SK-N-MC (cell line): ENCODE measurements around the gene RANBP3.

Experiments
- DNase-seq: peaks from one replicate; pipeline ENCODE4 v3.0.0-alpha.2; 2011; ENCODE audit warnings: low read depth, low spot score
- H3K27ac ChIP-seq: fragments of 200-600 bp; sonication (generic); 2 replicates; pipeline ENCODE4 v1.5.1; 2016; ENCODE audit warnings: mixed run types
- H3K36me3 ChIP-seq: fragments of 200-600 bp; sonication (generic); 2 replicates; pipeline ENCODE4 v1.6.1; 2017; ENCODE audit warnings: antibody characterized with exemption, low read length, mixed read lengths; ENCODE audit not compliant: insufficient read depth
- H3K4me3 ChIP-seq: fragments of 200-600 bp; sonication (generic); 2 replicates; pipeline ENCODE4 v1.5.1; 2016
- H3K9ac ChIP-seq: fragments of 200-600 bp; sonication (generic); 2 replicates; pipeline ENCODE4 v1.8.0; 2017; ENCODE audit warnings: mixed run types, mixed read lengths; ENCODE audit not compliant: insufficient read length
- H3K9me3 ChIP-seq: fragments of 200-600 bp; sonication (generic); 2 replicates; pipeline ENCODE4 v1.6.1; 2017; ENCODE audit warnings: low read depth, mild to moderate bottlenecking, antibody characterized with exemption, low read length, moderate library complexity, mixed read lengths
- EZH2 ChIP-seq: fragments of 200-600 bp; sonication (generic); IDR thresholded peaks from one replicate; pipeline ENCODE4 v1.6.1; 2017; ENCODE audit warnings: antibody characterized with exemption
- FOXP2 ChIP-seq: optimal IDR thresholded peaks from 2 replicates; pipeline ENCODE3; 2011; ENCODE audit warnings: mild to moderate bottlenecking, moderate library complexity; ENCODE audit not compliant: insufficient read depth; ENCODE audit errors: extremely low read length, control extremely low read depth
- POLR2AphosphoS5 ChIP-seq: IDR thresholded peaks from 2 replicates; pipeline ENCODE4 v1.6.1; 2012; ENCODE audit warnings: mild to moderate bottlenecking, low read depth, low read length, borderline replicate concordance

The RANBP3 gene

GRCh38 chr19:5914946-5915781 is 62.8 kb downstream of the RANBP3 start:
- H3K27ac ChIP-seq = no peak overlapping the region
- H3K9ac ChIP-seq = no peak overlapping the region

GRCh38 chr19:5914358-5914774 is 63.6 kb downstream of the RANBP3 start:
- peaks cover 28% of the 10 kb centered on the region; the same call in 1 of the 2 replicates for H3K36me3 ChIP-seq
- H3K4me3 ChIP-seq = no peak overlapping the region
- H3K9ac ChIP-seq = no peak overlapping the region
- TF ChIP-seq EZH2 (no peak), POLR2AphosphoS5 (no peak), FOXP2 (no peak)
- H3K27ac ChIP-seq = no peak overlapping the region
- no peak for DNase-seq
- no peaks in the 10 kb centered on the region for H3K9me3 ChIP-seq

More at GRCh38 chr19:5914946-5915781, 62.8 kb downstream of the RANBP3 start:
- TF ChIP-seq EZH2 (no peak), FOXP2 (no peak), POLR2AphosphoS5 (no peak)
- no peak overlapping the region for H3K4me3 ChIP-seq
- peaks cover 32% of the 10 kb centered on the region; the same call in 1 of the 2 replicates for H3K36me3 ChIP-seq
- no peak for DNase-seq
- no peaks in the 10 kb centered on the region for H3K9me3 ChIP-seq

GRCh38 chr19:5913739-5914357 is 64.1 kb downstream of the RANBP3 start, which contains the start of gene CAPS:
CAPS (plus strand) TSS chr19:5914254; CDS start chr19:5914407, 153 bp downstream.
- peaks cover 24% of the 10 kb centered on the region; the same call in 1 of the 2 replicates for H3K36me3 ChIP-seq
- H3K9me3 ChIP-seq = no peaks in the 10 kb centered on the region
- TF ChIP-seq POLR2AphosphoS5 (no peak; the same call in 1 of the 2 replicates), FOXP2 (no peak), EZH2 (no peak)
- DNase-seq = no peak
- H3K9ac ChIP-seq = no peak within 1 kb of the TSS
- no peak within 1 kb of the TSS for H3K27ac ChIP-seq
- no peak within 1 kb of the TSS for H3K4me3 ChIP-seq

GRCh38 chr19:5911366-5911765 is 66.6 kb downstream of the RANBP3 start:
- Histone ChIP-seq H3K9me3 (no peaks in the 10 kb centered on the region), H3K27ac (peak overlapping the region; percentile 31; the same call in 1 of the 2 replicates)
- no peak for DNase-seq

GRCh38 chr19:5910638-5910907 is 67.4 kb downstream of the RANBP3 start:
- Histone ChIP-seq H3K27ac (no peak overlapping the region), H3K9ac (no peak overlapping the region), H3K36me3 (no peaks in the 10 kb centered on the region; the same call in 1 of the 2 replicates), H3K9me3 (no peaks in the 10 kb centered on the region), H3K4me3 (no peak overlapping the region)
- TF ChIP-seq POLR2AphosphoS5 = no peak
- TF ChIP-seq FOXP2 = no peak
- TF ChIP-seq EZH2 = no peak
- DNase-seq = no peak

More at GRCh38 chr19:5911366-5911765, 66.6 kb downstream of the RANBP3 start:
- peaks cover 3% of the 10 kb centered on the region; the same call in 1 of the 2 replicates for H3K36me3 ChIP-seq
- TF ChIP-seq EZH2 (no peak), POLR2AphosphoS5 (no peak)
- no peak overlapping the region for H3K4me3 ChIP-seq
- no peak overlapping the region for H3K9ac ChIP-seq

GRCh38 chr19:5908773-5909442 is 69.0 kb downstream of the RANBP3 start:
- Histone ChIP-seq H3K4me3 (no peak overlapping the region), H3K9me3 (no peaks in the 10 kb centered on the region), H3K27ac (0 out of 2 replicates have a peak overlapping the region, but pooled peaks have one; percentile 2), H3K36me3 (no peaks in the 10 kb centered on the region), H3K9ac (no peak overlapping the region)
- no peak for DNase-seq
- TF ChIP-seq EZH2 (no peak), FOXP2 (no peak)

GRCh38 chr19:5907241-5907640 is 70.7 kb downstream of the RANBP3 start:
- Histone ChIP-seq H3K9ac (no peak overlapping the region), H3K36me3 (no peaks in the 10 kb centered on the region; the same call in 1 of the 2 replicates), H3K9me3 (no peaks in the 10 kb centered on the region), H3K27ac (no peak overlapping the region), H3K4me3 (no peak overlapping the region)
- TF ChIP-seq POLR2AphosphoS5 = no peak
- no peak for TF ChIP-seq FOXP2
- TF ChIP-seq EZH2 = no peak
- no peak for DNase-seq
